ENCODE measurements around the gene ATP6V1C2.

DNA sequence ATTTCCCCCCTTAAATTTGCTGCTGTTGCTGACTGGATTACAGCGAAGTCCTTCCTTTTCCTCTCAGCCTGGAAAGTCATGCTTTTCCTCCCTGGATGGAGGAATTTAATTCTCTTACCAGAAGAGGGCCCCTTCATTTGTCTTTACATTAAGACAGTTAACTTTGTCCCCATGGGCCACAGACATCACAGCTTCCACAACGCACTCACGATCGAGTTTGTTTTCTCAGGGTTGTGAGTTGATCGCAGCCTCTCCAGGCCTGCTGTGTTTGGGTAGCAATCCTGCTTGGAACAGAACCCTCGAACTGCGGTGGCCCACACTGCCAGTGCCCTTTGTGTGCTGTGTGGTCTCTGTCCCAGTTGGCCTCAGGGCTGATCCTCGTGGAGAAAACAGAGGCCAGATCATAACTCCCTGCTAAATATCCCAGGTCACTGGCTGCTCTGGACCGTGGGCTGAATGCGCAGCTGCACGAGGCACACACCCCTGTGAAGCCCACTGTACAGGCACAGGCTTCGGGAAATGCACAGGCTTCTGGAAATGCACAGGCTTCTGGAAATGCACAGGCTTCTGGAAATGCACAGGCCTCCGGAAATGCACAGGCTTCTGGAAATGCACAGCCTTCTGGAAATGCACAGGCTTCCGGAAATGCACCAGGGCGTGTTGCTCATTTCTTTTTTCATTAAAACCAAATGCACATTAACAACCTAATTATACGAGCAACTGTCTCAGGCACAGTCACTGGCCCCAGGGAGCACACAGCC lies 93.3 kb downstream of the ATP6V1C2 start:
- TF ChIP-seq, protein P1, sequence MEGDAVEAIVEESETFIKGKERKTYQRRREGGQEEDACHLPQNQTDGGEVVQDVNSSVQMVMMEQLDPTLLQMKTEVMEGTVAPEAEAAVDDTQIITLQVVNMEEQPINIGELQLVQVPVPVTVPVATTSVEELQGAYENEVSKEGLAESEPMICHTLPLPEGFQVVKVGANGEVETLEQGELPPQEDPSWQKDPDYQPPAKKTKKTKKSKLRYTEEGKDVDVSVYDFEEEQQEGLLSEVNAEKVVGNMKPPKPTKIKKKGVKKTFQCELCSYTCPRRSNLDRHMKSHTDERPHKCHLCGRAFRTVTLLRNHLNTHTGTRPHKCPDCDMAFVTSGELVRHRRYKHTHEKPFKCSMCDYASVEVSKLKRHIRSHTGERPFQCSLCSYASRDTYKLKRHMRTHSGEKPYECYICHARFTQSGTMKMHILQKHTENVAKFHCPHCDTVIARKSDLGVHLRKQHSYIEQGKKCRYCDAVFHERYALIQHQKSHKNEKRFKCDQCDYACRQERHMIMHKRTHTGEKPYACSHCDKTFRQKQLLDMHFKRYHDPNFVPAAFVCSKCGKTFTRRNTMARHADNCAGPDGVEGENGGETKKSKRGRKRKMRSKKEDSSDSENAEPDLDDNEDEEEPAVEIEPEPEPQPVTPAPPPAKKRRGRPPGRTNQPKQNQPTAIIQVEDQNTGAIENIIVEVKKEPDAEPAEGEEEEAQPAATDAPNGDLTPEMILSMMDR (IDR thresholded peaks at IDR 0.05; ENCODE audit: low read length), result peak; percentile 11; the same call in 1 of the 2 replicates
- no peak for TF ChIP-seq EZH2 (IDR thresholded peaks at IDR 0.05; ENCODE audit: borderline replicate concordance, low read length)
